Measurements from ENCODE around the gene HLA-C. TPM values are rescaled to one million over a fixed set of nuclear protein-coding genes. Genes with fewer than 3 reads are reported as not detected.

The HLA-C gene
- total and polyA plus RNA-seq, 10 of the 15 experiments (the other 5 are each of a cell fraction or from before 2014, with no cell fraction given), result 121 to 1,092 (median 806) TPM

DNA sequence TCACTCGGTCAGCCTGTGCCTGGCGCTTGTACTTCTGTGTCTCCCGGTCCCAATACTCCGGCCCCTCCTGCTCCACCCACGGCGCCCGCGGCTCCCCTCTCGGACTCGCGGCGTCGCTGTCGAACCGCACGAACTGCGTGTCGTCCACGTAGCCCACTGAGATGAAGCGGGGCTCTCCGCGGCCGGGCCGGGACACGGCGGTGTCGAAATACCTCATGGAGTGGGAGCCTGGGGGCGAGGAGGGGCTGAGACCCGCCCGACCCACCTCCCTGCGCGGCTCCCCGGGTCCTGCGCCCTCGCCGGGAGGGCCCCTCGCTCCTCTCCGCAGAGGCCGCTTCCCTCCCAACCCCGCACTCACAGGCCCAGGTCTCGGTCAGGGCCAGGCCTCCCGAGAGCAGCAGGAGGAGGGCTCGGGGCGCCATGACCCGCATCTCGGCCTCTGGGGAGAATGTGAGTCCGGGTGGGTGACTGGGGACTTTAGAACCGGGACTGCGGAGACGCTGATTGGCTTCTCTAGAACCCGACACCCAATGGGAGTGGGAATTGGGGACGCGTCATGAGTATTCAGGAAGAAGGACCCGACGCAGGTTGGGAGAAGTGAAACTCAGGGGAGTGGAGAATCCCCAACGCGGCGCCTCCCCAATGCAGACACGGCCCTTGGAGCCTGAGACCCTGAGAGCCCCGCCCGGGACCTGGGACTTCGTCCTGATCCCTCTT, at the start of gene HLA-C (continued):
- TF ChIP-seq, protein P1, sequence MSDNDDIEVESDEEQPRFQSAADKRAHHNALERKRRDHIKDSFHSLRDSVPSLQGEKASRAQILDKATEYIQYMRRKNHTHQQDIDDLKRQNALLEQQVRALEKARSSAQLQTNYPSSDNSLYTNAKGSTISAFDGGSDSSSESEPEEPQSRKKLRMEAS (IDR thresholded peaks at IDR 0.05; ENCODE audit: low read depth, low read length), result no peak
- no peak for TF ChIP-seq ZNF384 (IDR thresholded peaks at IDR 0.05; ENCODE audit: borderline replicate concordance, low read depth, low read length)
- no peak for TF ChIP-seq ASH2L (IDR thresholded peaks at IDR 0.05; ENCODE audit: borderline replicate concordance, low read depth)
- TF ChIP-seq NR2F1 (conservative IDR thresholded peaks at IDR 0.05), result peak; percentile 55; the same call in 1 of the 2 replicates
- TF ChIP-seq, protein P2, sequence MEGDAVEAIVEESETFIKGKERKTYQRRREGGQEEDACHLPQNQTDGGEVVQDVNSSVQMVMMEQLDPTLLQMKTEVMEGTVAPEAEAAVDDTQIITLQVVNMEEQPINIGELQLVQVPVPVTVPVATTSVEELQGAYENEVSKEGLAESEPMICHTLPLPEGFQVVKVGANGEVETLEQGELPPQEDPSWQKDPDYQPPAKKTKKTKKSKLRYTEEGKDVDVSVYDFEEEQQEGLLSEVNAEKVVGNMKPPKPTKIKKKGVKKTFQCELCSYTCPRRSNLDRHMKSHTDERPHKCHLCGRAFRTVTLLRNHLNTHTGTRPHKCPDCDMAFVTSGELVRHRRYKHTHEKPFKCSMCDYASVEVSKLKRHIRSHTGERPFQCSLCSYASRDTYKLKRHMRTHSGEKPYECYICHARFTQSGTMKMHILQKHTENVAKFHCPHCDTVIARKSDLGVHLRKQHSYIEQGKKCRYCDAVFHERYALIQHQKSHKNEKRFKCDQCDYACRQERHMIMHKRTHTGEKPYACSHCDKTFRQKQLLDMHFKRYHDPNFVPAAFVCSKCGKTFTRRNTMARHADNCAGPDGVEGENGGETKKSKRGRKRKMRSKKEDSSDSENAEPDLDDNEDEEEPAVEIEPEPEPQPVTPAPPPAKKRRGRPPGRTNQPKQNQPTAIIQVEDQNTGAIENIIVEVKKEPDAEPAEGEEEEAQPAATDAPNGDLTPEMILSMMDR (IDR thresholded peaks at IDR 0.05 in 2 of 3, conservative IDR thresholded peaks at IDR 0.05 in 1 of 3; ENCODE audit: control insufficient read depth in 2 of 3, extremely low read depth in 1 of 3, insufficient read depth in 1 of 3, low read depth in 3 of 3, low read length in 3 of 3), result peak in 1 of 3 experiments; percentile 10; a peak in 1 of 6 replicates
- TF ChIP-seq SMC3 (IDR thresholded peaks at IDR 0.05; ENCODE audit: borderline replicate concordance, low read length), result no peak
- TF ChIP-seq, protein P3, sequence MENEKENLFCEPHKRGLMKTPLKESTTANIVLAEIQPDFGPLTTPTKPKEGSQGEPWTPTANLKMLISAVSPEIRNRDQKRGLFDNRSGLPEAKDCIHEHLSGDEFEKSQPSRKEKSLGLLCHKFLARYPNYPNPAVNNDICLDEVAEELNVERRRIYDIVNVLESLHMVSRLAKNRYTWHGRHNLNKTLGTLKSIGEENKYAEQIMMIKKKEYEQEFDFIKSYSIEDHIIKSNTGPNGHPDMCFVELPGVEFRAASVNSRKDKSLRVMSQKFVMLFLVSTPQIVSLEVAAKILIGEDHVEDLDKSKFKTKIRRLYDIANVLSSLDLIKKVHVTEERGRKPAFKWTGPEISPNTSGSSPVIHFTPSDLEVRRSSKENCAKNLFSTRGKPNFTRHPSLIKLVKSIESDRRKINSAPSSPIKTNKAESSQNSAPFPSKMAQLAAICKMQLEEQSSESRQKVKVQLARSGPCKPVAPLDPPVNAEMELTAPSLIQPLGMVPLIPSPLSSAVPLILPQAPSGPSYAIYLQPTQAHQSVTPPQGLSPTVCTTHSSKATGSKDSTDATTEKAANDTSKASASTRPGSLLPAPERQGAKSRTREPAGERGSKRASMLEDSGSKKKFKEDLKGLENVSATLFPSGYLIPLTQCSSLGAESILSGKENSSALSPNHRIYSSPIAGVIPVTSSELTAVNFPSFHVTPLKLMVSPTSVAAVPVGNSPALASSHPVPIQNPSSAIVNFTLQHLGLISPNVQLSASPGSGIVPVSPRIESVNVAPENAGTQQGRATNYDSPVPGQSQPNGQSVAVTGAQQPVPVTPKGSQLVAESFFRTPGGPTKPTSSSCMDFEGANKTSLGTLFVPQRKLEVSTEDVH (IDR thresholded peaks at IDR 0.05; ENCODE audit: low read depth, partially characterized antibody), result no peak
- no peak for TF ChIP-seq HDGF (IDR thresholded peaks at IDR 0.05)
- TF ChIP-seq NFYB (IDR thresholded peaks at IDR 0.05; ENCODE audit: insufficient read depth, low read depth, low read length), result peak; percentile 87
- TF ChIP-seq, protein P4, sequence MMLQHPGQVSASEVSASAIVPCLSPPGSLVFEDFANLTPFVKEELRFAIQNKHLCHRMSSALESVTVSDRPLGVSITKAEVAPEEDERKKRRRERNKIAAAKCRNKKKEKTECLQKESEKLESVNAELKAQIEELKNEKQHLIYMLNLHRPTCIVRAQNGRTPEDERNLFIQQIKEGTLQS (IDR thresholded peaks at IDR 0.05; ENCODE audit: borderline replicate concordance, extremely low read depth, low read depth, low read length), result no peak
- no peak for TF ChIP-seq BCLAF1 (IDR thresholded peaks at IDR 0.05)
- TF ChIP-seq ETV6 (conservative IDR thresholded peaks at IDR 0.05 in 1 of 2, IDR thresholded peaks at IDR 0.05 in 1 of 2; ENCODE audit: borderline replicate concordance in 1 of 2, low read depth in 1 of 2), result no peak
- peak; percentile 85 for TF ChIP-seq PML (IDR thresholded peaks at IDR 0.05; ENCODE audit: low read length)
- 0 out of 2 replicates have a peak, but pooled peaks have one; percentile 2 for TF ChIP-seq RUNX3 (IDR thresholded peaks at IDR 0.05; ENCODE audit: low read length)
- TF ChIP-seq STAT3 (IDR thresholded peaks at IDR 0.05; ENCODE audit: low read depth, low read length), result no peak
- TF ChIP-seq REST (IDR thresholded peaks at IDR 0.05; ENCODE audit: low read depth, low read length), result no peak

All from GM12878 (cell line).